Adrenal gland (tissue), 12 donors: ENCODE measurements around the gene CDK14. TPM values are rescaled to one million over a fixed set of nuclear protein-coding genes. Genes with fewer than 3 reads are reported as not detected.

Source experiments
- DNase-seq, 7 donors: peaks; one replicate each; pipeline ENCODE4 v3.0.0-alpha.2; 2019 to 2020
- H3K27ac ChIP-seq, 5 donors: fragments of 200-600 bp; sonication (generic) in 4 of 5; 1 replicate in 3 of 5; 2 replicates in 2 of 5; pipeline versions ENCODE4 v1.5.1 to v1.8.0; 2016 to 2020; ENCODE audit warnings: mild to moderate bottlenecking in 1 of 5
- H3K27me3 ChIP-seq: fragments of 200-600 bp; 2 replicates; pipeline ENCODE4 v1.8.0; 2021
- H3K36me3 ChIP-seq, 2 donors: fragments of 200-600 bp; replicated peaks in 1 of 2; 1 replicate in 1 of 2; 2 replicates in 1 of 2; pipeline versions ENCODE4 v1.5.1 to v1.8.0; 2018 to 2022
- H3K4me1 ChIP-seq, 2 donors: fragments of 200-600 bp; replicated peaks in 1 of 2; 1 replicate in 1 of 2; 2 replicates in 1 of 2; pipeline versions ENCODE4 v1.5.1 to v1.8.0; 2018 to 2021
- H3K4me3 ChIP-seq, 4 donors: fragments of 200-600 bp; sonication (generic) in 3 of 4; one replicate each; pipeline ENCODE4 v1.5.1; 2016 to 2018
- H3K9me3 ChIP-seq, 3 donors: fragments of 200-600 bp; sonication (generic) in 1 of 3; replicated peaks in 1 of 3; 1 replicate in 2 of 3; 2 replicates in 1 of 3; pipeline versions ENCODE4 v1.5.1 to v1.8.0; 2016 to 2021
- CTCF ChIP-seq, 6 experiments: fragments of 450-650 bp in 4 of 6; fragments of 200-600 bp in 2 of 6; sonication (generic) in 1 of 6; IDR thresholded peaks; 1 replicate in 5 of 6; 2 replicates in 1 of 6; pipeline versions ENCODE4 v1.5.1 to v1.8.0; 2016 to 2021; ENCODE audit warnings: antibody characterized with exemption in 6 of 6, mild to moderate bottlenecking in 2 of 6, moderate library complexity in 1 of 6
- POLR2A ChIP-seq, 2 donors: fragments of 450-650 bp; IDR thresholded peaks; one replicate each; pipeline ENCODE4 v1.6.1; 2017; ENCODE audit warnings: antibody characterized with exemption in 2 of 2, mild to moderate bottlenecking in 2 of 2, moderate library complexity in 1 of 2
- WGBS, 4 donors: extraction: QIAGEN DNeasy Blood & Tissue Kit in 2 of 4; methylation state at CpG; one replicate each; pipeline versions ENCODE4 v1.1.5 to v1.1.7; 2013 to 2017; 5-methylcytosine and 5-hydroxymethylcytosine counted together
- intact Hi-C, 2 donors: fragments of 100-400 bp; cut with DNase I; formaldehyde crosslinking; loops; one replicate each; pipeline versions ENCODE4 v1.14.1 to v1.15.0; 2022 to 2023
- polyA plus RNA-seq, 3 donors: library from polyadenylated mRNA; stranded (reverse); fragments of 200-250 nt in 2 of 3; fragments of 350-450 nt in 1 of 3; fragmentation: Illumina TruSeq in 1 of 3; extraction: RNeasy Lipid Tissue Mini Kit (QIAGEN cat#74804) in 1 of 3; gene quantifications; one replicate each; pipeline ENCODE4 v1.2.3, GENCODE V29; 2013 to 2014
- total RNA-seq, 9 donors: library from RNA; depleted of rRNA in 4 of 9; stranded (reverse); fragments of >200 nt in 4 of 9; fragments of 120-200 nt in 1 of 9; fragmentation: NEBNext Ultra II Directional in 1 of 9; extraction: Animal tissue kit (Norgen Biotek cat#: 25700) in 1 of 9; gene quantifications; one replicate each; pipeline versions ENCODE4 v1.1.0 to v1.2.4, GENCODE V29; 2013 to 2023
- donor health status: healthy with polysubstance abuse.
- donor health status: Bipolar disorder and iron deficiency.
- donor health status: DM: yes; HTN: yes; CAD: no.
- donor health status: DM: no; HTN: no; CAD: no.
- donor health status: DM: no; HTN: no; CAD: no.
- donor health status: DM: yes; HTN: yes; CAD: no.

The CDK14 gene
- total and polyA plus RNA-seq, 12 donors, result 1.9 to 14.5 (median 7.6) TPM

- H3K4me3 ChIP-seq, result no peak overlapping the region
- TF ChIP-seq POLR2A (IDR thresholded peaks at IDR 0.05) (no peak), CTCF (IDR thresholded peaks at IDR 0.05) (no peak)
- peaks cover 0 to 5% of the 10 kb centered on the region in 2 donors for H3K4me1 ChIP-seq
- DNase-seq, result no peak
- no peaks in the 10 kb centered on the region for H3K36me3 ChIP-seq
- 67 to 83% (median 78%) methylated on average over 5 of the region's 5 CpGs for WGBS, 4 donors
- no peaks in the 10 kb centered on the region for H3K27me3 ChIP-seq
- H3K9me3 ChIP-seq, result no peaks in the 10 kb centered on the region
- intact Hi-C loops, result no loop called here
- no peak overlapping the region for H3K27ac ChIP-seq
Measured at GRCh38 chr7:90717296-90718060, 121.4 kb downstream of the CDK14 start.

- 82 to 93% (median 90%) methylated on average over 3 of the region's 3 CpGs for WGBS, 4 donors
- TF ChIP-seq POLR2A (IDR thresholded peaks at IDR 0.05) (no peak), CTCF (IDR thresholded peaks at IDR 0.05) (no peak)
- Histone ChIP-seq H3K36me3 (no peaks in the 10 kb centered on the region), H3K27ac (no peak overlapping the region), H3K9me3 (no peaks in the 10 kb centered on the region), H3K27me3 (no peaks in the 10 kb centered on the region), H3K4me3 (no peak overlapping the region), H3K4me1 (peaks cover 0 to 5% of the 10 kb centered on the region in 2 donors)
- intact Hi-C loops, result no loop called here
- DNase-seq, result no peak
Measured at GRCh38 chr7:90719155-90719554, 123.0 kb downstream of the CDK14 start.

- Histone ChIP-seq H3K36me3 (no peaks in the 10 kb centered on the region), H3K9me3 (no peaks in the 10 kb centered on the region), H3K27me3 (no peaks in the 10 kb centered on the region), H3K4me3 (no peak overlapping the region), H3K4me1 (peaks cover 0 to 5% of the 10 kb centered on the region in 2 donors), H3K27ac (no peak overlapping the region)
- intact Hi-C loops, result no loop called here
- WGBS, 4 donors, result 41 to 46% (median 43%) methylated on average over 4 of the region's 4 CpGs
- no peak for DNase-seq
- TF ChIP-seq POLR2A (IDR thresholded peaks at IDR 0.05) (no peak), CTCF (IDR thresholded peaks at IDR 0.05) (no peak)
Measured at GRCh38 chr7:90720984-90721760, 125.1 kb downstream of the CDK14 start.

- H3K27me3 ChIP-seq, result no peaks in the 10 kb centered on the region
- 90 to 93% (median 93%) methylated on average over 7 of the region's 7 CpGs for WGBS, 4 donors
- intact Hi-C loops, result no loop called here
- H3K4me1 ChIP-seq, result peaks cover 0 to 5% of the 10 kb centered on the region in 2 donors
- H3K27ac ChIP-seq, result no peak overlapping the region
- H3K4me3 ChIP-seq, result no peak overlapping the region
- H3K9me3 ChIP-seq, result no peaks in the 10 kb centered on the region
- DNase-seq, result no peak
- TF ChIP-seq CTCF (IDR thresholded peaks at IDR 0.05), result no peak
- TF ChIP-seq POLR2A (IDR thresholded peaks at IDR 0.05), result no peak
- no peaks in the 10 kb centered on the region for H3K36me3 ChIP-seq
Measured at GRCh38 chr7:90721869-90722431, 125.8 kb downstream of the CDK14 start.
